KOPT-K1 (cell line): ENCODE data around the gene CCDC7.
"Not testable (repeated sequence)": the region's sequence is repeated elsewhere in the genome, so short reads cannot be mapped to it uniquely, and the experiment has no call there.

Experiments
- H3K27ac ChIP-seq: fragments of 200-600 bp; sonication (generic); 2 replicates; pipeline ENCODE4 v1.5.1; 2016; ENCODE audit warnings: antibody characterized with exemption, mild to moderate bottlenecking, low read depth, low read length; ENCODE audit not compliant: poor library complexity, severe bottlenecking
- H3K36me3 ChIP-seq: fragments of 200-600 bp; sonication (generic); 2 replicates; pipeline ENCODE4 v1.5.1; 2017; ENCODE audit warnings: antibody characterized with exemption, mild to moderate bottlenecking, low read length, moderate library complexity; ENCODE audit not compliant: insufficient read depth
- H3K9me3 ChIP-seq: fragments of 200-600 bp; sonication (generic); 2 replicates; pipeline ENCODE4 v1.5.1; 2017; ENCODE audit warnings: antibody characterized with exemption, low read length, mild to moderate bottlenecking; ENCODE audit not compliant: insufficient read depth, poor library complexity, severe bottlenecking

Gene CCDC7

DNA sequence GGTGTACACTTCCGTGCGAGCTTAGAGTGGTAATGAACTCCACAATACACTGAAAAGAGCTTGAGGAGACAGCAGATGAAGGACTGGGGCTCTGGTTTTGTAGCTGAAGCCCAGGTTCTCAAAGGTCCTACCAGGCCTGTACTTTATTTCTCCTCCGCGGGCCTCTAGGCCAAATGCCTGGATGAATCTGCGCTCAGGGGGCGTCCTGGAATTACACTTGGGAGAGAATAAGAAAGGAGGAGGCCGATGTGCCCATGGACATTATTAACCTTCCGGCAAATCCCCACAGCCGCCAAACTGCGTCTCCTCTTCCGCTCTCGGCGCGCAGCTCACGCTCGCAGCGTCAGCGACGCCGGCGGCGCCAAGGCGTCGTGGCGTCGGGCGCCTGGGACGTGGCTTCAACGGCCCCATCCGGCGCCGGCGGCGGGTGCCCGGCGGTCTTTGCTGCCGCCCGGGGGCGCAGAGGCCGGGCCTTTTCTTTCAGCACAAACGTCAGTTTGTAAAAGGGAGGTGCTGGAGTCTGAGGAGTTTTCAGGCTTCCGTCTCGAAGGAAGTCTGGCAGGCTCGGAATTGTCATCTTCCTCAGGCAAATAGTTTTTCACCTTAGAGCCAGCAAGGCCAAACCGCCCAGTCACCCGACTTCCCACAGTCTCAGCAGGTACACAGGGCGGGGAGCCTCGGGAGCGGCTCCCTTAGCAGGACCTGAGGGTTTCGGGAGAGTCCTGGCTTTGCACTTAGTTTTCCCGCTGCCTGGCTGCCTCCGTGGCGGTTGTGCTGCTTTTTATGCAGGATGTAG is at the start of gene CCDC7:
CCDC7 (plus strand) TSS at position 401 of the 796 bp plus-strand sequence. CDS start 5,503 bp downstream, outside the sequence.
- Histone ChIP-seq H3K27ac (peak within 1 kb of the TSS; percentile 95), H3K9me3 (no peaks in the 10 kb centered on the region), H3K36me3 (no peaks in the 10 kb centered on the region)

DNA sequence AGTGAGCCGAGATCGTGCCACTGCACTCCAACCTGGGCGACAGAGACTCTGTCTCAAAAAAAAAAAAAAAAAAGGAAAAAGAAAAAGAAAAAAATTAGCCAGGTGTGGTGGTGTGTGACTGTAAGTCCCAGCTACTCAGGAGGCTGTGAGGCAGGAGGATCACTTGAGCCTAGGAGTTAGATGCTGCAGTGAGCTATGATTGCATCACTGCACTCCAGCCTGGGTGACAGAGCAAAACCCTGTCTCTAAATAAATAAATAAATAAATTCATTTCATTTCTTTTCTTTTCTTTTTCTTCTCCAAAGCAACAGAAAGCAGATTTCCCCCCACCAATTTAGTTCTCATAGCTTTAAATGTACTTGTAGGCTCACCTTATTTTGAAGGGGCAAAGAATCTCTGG is 48.8 kb upstream of the CCDC7 start:
- H3K9me3 ChIP-seq, H3K27ac ChIP-seq, H3K36me3 ChIP-seq: not testable (repeated sequence)

DNA sequence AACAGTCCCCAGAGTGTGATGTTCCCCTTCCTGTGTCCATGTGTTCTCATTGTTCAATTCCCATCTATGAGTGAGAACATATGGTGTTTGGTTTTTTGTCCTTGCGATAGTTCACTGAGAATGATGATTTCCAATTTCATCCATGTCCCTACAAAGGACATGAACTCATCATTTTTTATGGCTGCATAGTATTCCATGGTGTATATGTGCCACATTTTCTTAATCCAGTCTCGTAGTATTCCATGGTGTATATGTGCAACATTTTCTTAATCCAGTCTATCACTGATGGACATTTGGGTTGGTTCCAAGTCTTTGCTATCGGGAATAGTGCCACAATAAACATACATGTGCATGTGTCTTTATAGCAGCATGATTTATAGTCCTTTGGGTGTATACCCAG is 46.2 kb upstream of the CCDC7 start:
- not testable (repeated sequence) for H3K27ac ChIP-seq, H3K9me3 ChIP-seq, H3K36me3 ChIP-seq

DNA sequence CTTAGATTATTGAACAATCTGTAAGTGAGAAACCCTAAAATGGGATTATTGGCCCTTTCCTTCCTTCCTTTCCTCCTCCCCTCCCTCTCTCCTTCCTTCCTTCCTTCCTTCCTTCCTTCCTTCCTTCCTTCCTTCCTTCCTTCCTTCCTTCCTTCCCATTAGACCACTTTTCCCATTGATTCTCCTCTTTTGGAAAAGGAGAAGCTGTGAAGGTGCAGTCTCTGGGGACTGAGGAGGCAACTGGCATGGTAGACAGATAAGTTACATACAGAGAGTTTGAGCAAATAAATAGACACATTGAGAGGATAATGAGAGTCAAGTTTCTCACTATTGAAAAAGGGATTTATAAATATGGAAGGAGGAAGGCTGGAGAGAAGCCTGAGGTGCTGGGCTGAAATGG is 45.0 kb upstream of the CCDC7 start:
- Histone ChIP-seq H3K36me3 (no peaks in the 10 kb centered on the region), H3K9me3 (no peaks in the 10 kb centered on the region), H3K27ac (no peak overlapping the region)

DNA sequence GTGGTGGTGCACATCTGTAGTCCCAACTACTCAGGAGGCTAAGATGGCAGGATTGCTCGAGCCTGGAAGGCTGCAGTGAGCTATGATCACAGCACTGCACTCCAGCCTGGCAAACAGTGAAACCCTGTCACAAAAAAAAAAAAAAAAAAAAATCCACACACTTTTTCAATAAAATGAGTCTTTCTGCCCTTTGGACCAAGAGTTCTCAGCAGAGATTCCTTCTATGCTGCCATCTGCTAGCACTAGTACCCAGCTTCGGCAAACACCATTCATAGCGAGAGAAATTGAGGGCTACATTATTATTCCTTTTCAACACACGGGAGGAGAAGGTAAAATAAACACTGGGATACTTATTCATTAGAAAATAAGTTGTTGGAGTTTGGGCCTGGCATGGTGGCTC is 43.4 kb upstream of the CCDC7 start:
- H3K36me3 ChIP-seq, result no peaks in the 10 kb centered on the region
- H3K9me3 ChIP-seq, result no peaks in the 10 kb centered on the region
- no peak overlapping the region for H3K27ac ChIP-seq

DNA sequence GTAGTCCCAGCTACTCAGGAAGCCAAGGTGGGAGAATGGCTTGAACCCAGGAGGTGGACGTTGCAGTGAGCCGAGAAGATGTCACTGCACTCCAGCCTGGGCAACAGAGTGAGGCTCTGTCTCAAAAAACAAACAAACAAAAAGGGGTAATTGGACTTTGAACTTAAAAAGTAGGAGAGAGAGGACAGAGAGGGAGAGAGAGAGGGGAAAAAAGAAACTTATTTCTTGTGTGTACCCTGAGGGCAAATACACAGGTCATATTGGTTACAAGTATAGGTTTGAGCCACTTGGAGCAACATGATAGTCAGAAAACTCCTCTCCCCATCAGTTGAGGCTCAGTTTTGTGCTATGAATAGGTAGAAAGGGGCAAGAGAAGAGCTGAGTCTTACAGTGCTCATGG is 42.8 kb upstream of the CCDC7 start:
- no peaks in the 10 kb centered on the region for H3K36me3 ChIP-seq
- no peak overlapping the region for H3K27ac ChIP-seq
- H3K9me3 ChIP-seq, result no peaks in the 10 kb centered on the region

DNA sequence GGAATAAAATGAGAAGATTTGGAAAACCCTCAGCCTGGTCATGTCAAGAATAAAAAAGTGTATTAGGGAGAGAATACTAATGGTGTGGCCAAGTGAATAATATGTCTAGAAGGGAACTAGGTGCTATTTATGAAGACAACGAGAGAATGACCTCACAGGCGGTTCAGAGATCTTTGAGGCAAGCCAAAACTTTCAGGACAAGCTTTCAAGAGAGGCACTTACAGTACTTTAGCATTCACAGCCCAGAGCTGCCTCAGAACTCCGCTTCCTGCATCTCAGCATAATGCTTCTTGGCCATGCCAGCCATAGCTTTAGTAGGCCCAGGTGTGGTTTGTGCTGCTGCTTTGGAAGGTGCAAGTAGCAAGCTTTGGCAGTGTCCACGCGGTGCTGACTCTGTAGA is 37.2 kb upstream of the CCDC7 start:
- Histone ChIP-seq H3K27ac (no peak overlapping the region), H3K36me3 (no peaks in the 10 kb centered on the region), H3K9me3 (no peaks in the 10 kb centered on the region)

DNA sequence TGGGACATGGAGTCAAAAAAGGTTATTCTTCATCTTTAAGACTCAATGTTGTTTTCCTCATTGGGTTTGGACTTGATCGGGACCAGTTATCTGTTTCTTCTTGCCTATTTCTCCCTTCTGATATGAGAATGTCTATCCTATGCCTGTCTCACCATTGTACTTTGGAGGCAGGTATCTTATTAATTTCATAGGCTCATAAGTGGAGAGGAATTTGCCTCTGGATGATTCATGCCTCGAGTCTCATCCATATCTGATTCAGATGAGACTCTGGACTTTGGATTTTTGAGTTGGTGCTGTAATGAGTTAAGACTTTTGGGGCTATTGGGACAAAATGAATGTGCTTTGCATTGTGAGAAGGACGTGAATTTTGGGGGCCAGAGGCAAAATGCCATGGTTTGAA is 36.2 kb upstream of the CCDC7 start:
- no peak overlapping the region for H3K27ac ChIP-seq
- no peaks in the 10 kb centered on the region for H3K9me3 ChIP-seq

DNA sequence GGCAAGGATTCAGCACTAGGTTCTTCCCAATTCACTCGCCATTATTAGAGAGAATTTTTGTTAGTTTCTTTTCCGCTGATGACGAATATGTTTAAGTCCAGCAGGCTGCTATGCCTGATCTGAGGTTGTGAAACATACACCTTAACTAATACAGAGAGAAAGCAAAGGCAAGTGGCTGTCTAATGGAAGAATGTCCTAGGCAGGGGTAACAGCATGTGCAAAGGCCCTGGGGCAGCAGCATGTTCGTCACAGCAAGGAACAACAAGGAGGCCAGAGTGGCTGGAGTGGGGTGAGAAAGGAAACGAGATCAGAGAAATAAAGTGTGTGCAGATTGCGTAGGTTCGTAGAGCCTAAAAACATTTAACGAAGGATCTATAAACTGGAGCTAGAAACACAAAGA is 35.4 kb upstream of the CCDC7 start:
- Histone ChIP-seq H3K36me3 (no peaks in the 10 kb centered on the region), H3K27ac (no peak overlapping the region), H3K9me3 (no peaks in the 10 kb centered on the region)

More for the DNA sequence above, 36.2 kb upstream of the CCDC7 start:
- no peaks in the 10 kb centered on the region for H3K36me3 ChIP-seq

DNA sequence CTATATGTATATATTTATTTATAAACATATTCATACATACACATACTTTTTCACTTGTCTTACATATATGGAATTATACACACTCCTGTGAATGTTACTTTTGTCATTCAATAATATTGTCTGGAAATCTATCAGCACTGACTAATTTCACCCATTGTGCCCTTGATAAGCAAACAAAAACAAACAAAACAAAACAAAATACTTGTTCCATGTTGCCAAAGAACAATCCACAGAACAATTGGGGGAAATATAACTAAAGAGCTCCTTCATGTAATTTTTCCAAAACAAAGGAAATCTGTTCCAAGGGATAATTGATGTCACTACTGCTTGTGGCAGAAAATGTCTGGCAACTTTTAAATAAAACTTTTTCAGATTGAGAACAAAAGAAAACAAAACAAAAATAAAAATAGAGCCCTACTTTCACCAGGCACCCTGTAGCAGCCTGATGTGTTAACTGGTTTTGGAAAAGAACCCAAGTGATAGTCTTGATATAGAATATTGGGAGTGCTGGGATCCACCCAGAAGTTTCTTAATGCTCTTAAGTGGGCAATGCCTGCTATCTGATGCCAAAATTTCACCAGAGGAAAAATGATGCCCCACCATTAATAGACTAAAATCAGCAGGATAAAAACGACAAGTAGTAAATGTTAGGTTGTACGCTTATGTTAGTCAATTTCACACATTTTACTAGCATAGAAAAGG is 34.0 kb upstream of the CCDC7 start:
- no peaks in the 10 kb centered on the region for H3K9me3 ChIP-seq
- no peaks in the 10 kb centered on the region for H3K36me3 ChIP-seq
- H3K27ac ChIP-seq, result no peak overlapping the region

DNA sequence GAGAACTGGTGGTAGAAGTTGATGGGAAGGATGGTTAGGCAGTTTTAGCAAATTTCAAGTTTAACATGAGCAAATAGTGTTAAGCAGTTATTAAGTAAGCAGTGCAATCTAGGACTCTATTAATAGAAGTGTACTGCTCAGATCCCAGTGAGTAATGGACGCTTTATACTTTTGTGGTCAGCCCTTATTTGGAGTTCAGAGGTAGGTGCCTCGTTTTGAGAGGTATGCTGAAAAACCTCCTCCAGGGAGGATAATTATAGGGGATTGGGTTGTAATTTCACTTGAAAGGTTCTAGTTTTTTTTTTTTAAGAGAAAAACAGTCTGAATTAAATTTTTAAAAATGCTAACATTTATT is 33.5 kb upstream of the CCDC7 start:
- no peak overlapping the region for H3K27ac ChIP-seq
- H3K9me3 ChIP-seq, result no peaks in the 10 kb centered on the region
- H3K36me3 ChIP-seq, result no peaks in the 10 kb centered on the region

DNA sequence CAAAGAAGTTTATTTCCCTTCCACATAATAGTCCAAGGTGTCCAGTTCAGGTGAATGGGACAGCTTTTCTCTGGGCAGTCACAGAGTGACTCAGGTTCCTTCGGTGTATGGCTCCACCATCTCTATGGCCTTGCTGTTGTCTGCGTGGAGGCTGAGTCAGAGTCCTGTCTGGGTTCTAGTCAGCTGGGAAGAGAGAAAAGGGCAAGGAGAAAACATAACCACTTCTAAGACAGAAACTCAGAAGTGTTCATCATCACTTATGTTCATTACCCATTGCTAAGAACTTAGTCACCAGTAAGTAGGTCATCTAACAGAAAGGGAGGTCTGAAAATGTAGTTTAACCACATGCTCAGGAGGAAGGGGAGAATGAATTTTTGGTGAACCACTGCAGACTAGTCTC is 32.4 kb upstream of the CCDC7 start:
- Histone ChIP-seq H3K9me3 (no peaks in the 10 kb centered on the region), H3K36me3 (no peaks in the 10 kb centered on the region), H3K27ac (no peak overlapping the region)

DNA sequence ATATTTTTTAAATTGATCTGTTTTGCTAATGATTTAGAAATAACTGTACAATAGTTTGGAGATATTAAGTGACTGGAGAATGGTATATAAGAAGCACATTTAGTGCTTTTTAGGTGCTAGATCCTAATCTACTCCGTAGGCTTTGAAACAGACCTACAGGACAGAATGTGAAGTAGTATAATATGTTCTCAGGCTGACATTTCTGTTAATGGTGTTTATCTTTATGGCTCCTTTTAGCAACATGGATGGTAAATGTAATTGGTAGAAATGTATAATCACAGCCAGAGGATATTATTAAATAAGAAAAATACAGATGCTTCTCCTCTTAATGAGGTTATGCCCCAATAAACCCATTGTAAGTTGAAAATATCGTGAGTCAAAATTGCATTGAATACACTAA is 30.6 kb upstream of the CCDC7 start:
- Histone ChIP-seq H3K9me3 (no peaks in the 10 kb centered on the region), H3K27ac (no peak overlapping the region), H3K36me3 (no peaks in the 10 kb centered on the region)

DNA sequence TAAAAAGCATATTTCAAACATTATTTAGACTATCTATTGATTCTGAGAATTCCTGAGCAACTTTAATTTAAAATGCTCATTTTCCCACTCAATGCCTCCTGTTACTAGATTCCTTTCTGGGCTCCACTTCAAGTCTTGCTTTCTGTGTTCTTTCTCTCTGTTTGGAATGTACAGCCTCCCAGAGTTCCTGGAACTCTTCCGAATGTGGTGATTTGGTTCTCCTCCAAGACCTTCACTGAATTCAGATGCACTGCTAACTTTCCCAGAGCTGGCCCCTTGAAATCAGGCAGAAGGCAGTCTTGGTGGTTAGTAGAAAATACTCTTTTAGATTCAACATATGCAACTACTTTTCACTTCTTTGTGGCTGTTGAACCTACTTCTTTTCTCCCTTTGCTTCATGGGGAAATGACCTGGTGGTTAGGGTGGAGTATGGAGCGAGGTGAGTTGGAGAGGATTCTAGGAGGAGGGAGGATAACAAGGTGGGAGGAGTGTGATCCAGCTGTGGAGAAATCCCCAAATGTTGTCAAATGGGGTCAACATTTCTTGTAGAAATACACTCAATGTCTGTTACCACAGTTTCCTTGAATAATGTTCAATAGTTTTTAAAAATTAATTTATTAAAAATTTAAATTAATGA is 27.9 kb upstream of the CCDC7 start:
- no peak overlapping the region for H3K27ac ChIP-seq
- H3K36me3 ChIP-seq, result no peaks in the 10 kb centered on the region
- peaks cover 3% of the 10 kb centered on the region for H3K9me3 ChIP-seq

DNA sequence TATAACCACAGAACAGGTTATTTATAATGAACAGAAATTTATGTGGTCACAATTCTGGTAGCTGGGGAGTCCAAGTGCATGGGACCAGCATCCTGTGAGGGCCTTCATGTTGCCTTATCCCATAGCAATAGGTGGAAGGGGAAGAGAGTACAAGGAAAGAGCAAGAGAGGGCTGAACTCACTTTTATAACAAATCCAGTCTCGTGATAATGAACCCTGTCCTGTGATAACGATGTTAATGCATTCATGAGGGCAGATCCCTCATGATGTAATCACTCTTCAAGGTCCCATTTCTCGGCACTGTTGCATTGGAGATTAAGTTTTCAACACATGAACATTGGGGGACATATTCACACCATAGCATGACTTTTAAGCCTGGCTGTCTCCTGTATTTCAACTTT is 27.4 kb upstream of the CCDC7 start:
- no peak overlapping the region for H3K27ac ChIP-seq
- H3K9me3 ChIP-seq, result peaks cover 4% of the 10 kb centered on the region
- no peaks in the 10 kb centered on the region for H3K36me3 ChIP-seq
